GM23248 (cell line): ENCODE measurements around the gene DEDD2. TPM values are rescaled to one million over a fixed set of nuclear protein-coding genes. Genes with fewer than 3 reads are reported as not detected.

Source experiments
- DNase-seq: peaks from one replicate; pipeline ENCODE4 v3.0.0-alpha.2; 2015
- H2AFZ ChIP-seq: fragments of 200-600 bp; sonication (generic); 2 replicates; pipeline ENCODE4 v1.6.1; 2016; ENCODE audit warnings: antibody characterized with exemption
- H3F3A ChIP-seq: fragments of 200-600 bp; sonication (generic); 2 replicates; pipeline ENCODE4 v1.6.1; 2016; ENCODE audit warnings: mild to moderate bottlenecking, antibody characterized with exemption, mixed run types; ENCODE audit not compliant: insufficient read depth
- H3K27ac ChIP-seq: fragments of 200-600 bp; sonication (generic); 2 replicates; pipeline ENCODE4 v1.5.1; 2016; ENCODE audit warnings: mild to moderate bottlenecking
- H3K27me3 ChIP-seq: fragments of 200-600 bp; sonication (generic); replicated peaks from 2 replicates; pipeline ENCODE4 v1.6.1; 2016; ENCODE audit warnings: mild to moderate bottlenecking; ENCODE audit not compliant: insufficient read depth
- H3K36me3 ChIP-seq: fragments of 200-600 bp; sonication (generic); 2 replicates; pipeline ENCODE4 v1.6.1; 2016; ENCODE audit warnings: low read depth, mild to moderate bottlenecking
- H3K4me1 ChIP-seq: fragments of 200-600 bp; sonication (generic); 2 replicates; pipeline ENCODE4 v1.6.1; 2016; ENCODE audit warnings: mild to moderate bottlenecking; ENCODE audit not compliant: insufficient read depth
- H3K4me2 ChIP-seq: fragments of 200-600 bp; sonication (generic); one replicate; pipeline ENCODE4 v1.6.1; 2016; ENCODE audit warnings: mild to moderate bottlenecking; ENCODE audit not compliant: unreplicated experiment
- H3K4me3 ChIP-seq: fragments of 200-600 bp; sonication (generic); 2 replicates; pipeline ENCODE4 v1.5.1; 2016; ENCODE audit warnings: mild to moderate bottlenecking
- H3K79me2 ChIP-seq: fragments of 200-600 bp; sonication (generic); 2 replicates; pipeline ENCODE4 v1.6.1; 2016; ENCODE audit warnings: mild to moderate bottlenecking; ENCODE audit not compliant: insufficient read depth
- H3K9ac ChIP-seq: fragments of 200-600 bp; sonication (generic); 2 replicates; pipeline ENCODE4 v1.6.1; 2016; ENCODE audit warnings: mild to moderate bottlenecking
- H3K9me2 ChIP-seq: fragments of 200-600 bp; sonication (generic); 2 replicates; pipeline ENCODE4 v1.6.1; 2016; ENCODE audit warnings: mixed run types, mild to moderate bottlenecking, moderate library complexity; ENCODE audit not compliant: insufficient read depth
- H3K9me3 ChIP-seq: fragments of 200-600 bp; sonication (generic); one replicate; pipeline ENCODE4 v1.6.1; 2017; ENCODE audit warnings: low read depth
- H4K20me1 ChIP-seq: fragments of 200-600 bp; sonication (generic); 2 replicates; pipeline ENCODE4 v1.6.0; 2016; ENCODE audit not compliant: insufficient read depth
- EZH2 ChIP-seq: fragments of 200-600 bp; sonication (generic); IDR thresholded peaks from 2 replicates; pipeline ENCODE4 v1.6.1; 2018; ENCODE audit warnings: antibody characterized with exemption, mild to moderate bottlenecking; ENCODE audit not compliant: insufficient read depth, poor library complexity, severe bottlenecking
- EZH2phosphoT487 ChIP-seq: fragments of 200-600 bp; sonication (generic); IDR thresholded peaks from 2 replicates; pipeline ENCODE4 v1.6.1; 2018; ENCODE audit warnings: antibody characterized with exemption, moderate library complexity, mild to moderate bottlenecking, low read depth; ENCODE audit not compliant: insufficient read depth
- WGBS, 2 experiments: methylation state at CpG; one replicate each; pipeline ENCODE4 v1.1.6; 2015 to 2017; ENCODE audit warnings: low lambda C conversion rate in 2 of 2, low coverage in 1 of 2; ENCODE audit errors: missing lambda C conversion rate in 2 of 2; 5-methylcytosine and 5-hydroxymethylcytosine counted together
- in situ Hi-C: fragments of 300-500 bp; cut with MboI; formaldehyde crosslinking; loops from 2 replicates; pipeline ENCODE4 v1.15.0; 2020
- polyA plus RNA-seq: library from polyadenylated mRNA; unstranded; fragments of >200 nt; fragmentation: Nextera tagmentation; extraction: Ambion mirVana; gene quantifications from 2 replicates; pipeline ENCODE4 v1.2.1, GENCODE V29; 2016
- total RNA-seq: library from RNA; depleted of rRNA; stranded (reverse); fragments of >200 nt; shearing (Covaris generic); gene quantifications from 2 replicates; pipeline ENCODE4 v1.2.3, GENCODE V29; 2014

The DEDD2 gene
- total and polyA plus RNA-seq, 2 experiments from 2014 or later, result 21.1 to 27.8 TPM

DNA sequence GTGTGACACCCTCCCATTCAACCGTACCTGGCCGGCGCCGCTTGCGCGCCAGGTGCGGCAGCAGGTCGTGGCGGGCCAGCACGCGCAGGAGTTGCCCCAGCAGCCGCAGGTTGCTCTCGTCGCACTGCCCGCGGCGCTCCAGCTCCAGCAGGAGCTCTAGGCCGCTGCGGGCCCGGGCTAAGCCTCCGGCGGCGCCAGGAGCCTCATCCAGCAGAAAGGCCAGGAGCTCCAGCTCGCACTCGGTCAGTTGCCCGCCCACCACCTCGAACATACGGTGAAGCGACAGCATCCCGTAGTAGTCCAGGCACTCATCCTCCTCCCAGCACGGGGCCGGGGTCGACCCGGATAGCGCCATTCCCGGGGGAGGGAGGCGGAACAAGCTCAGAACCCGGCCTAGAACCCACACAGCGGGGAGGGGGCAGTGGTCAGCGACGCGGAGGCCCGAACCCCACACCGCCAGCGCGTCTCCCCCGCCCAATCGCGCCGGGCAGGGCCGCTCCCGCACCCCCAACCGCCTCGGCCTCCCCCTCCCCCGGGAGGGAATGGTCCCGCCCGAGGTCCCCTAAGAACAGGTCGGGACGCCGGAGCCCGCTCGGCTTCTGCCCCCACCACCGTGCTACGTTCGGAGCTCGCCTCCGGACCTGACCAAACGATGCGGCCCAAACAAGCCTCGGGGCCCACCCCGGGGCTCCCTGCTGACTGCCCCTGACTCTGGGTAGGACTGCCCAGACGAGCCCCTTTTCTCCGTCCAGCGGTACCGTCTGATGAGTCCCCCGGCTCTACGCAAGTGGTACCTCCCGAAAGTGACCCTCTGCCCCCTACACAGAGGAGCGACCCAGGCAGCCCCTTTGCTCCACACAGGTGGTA lies 591 bp downstream of the DEDD2 start:
- Histone ChIP-seq H3K4me2 (peak overlapping the region; percentile 94), H3F3A (peaks cover 19% of the 10 kb centered on the region), H3K4me3 (peak overlapping the region; percentile 78), H3K4me1 (peaks cover 25% of the 10 kb centered on the region), H3K9me2 (no peaks in the 10 kb centered on the region), H3K36me3 (0 out of 2 replicates have a peak, but pooled peaks cover 7% of the 10 kb centered on the region), H2AFZ (peak overlapping the region; percentile 67), H3K9ac (peak overlapping the region; percentile 84), H4K20me1 (no peaks in the 10 kb centered on the region), H3K27ac (peak overlapping the region; percentile 29), H3K9me3 (no peaks in the 10 kb centered on the region), H3K79me2 (peaks cover 90% of the 10 kb centered on the region), H3K27me3 (no peaks in the 10 kb centered on the region)
- in situ Hi-C loops, result no loop called here
- no peak for TF ChIP-seq EZH2phosphoT487
- TF ChIP-seq EZH2, result no peak
- DNase-seq, result peak; percentile 70
- 3 to 5% methylated on average over 47 to 77 of the region's 79 CpGs for WGBS, 2 experiments

DNA sequence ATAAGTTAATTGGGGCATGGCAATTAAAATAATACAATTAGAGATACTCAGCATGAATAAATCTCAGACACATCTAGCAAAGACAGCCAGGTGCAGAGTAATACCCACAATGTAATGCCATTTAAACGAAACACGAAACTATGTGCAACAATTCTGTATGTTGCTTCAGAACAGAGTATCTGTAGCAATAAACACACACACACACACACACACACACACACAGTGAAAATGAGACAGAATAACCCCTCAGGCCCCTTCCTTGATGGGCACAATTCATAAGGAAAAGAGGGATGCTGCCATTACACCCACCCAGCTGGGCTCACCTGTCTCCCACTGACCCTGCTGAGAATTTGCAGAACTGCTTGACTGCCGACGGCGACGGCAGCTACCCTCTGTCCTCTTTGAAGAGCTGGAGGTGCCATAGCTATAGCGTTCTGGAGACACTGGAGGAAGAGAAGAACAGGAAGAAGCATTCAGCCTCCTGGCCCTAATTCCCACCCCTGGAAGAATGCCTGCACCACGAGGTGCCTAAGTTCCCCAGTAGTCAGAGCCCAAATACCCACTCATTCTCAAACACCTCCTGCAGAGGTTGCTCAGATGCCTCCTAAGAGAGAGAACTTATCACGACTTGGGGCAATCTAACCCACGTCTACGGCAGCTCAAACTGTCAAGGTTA lies 2.5 kb downstream of the DEDD2 start:
- no peaks in the 10 kb centered on the region for H3K9me2 ChIP-seq
- WGBS, 2 experiments, result 82% methylated on average over 11 of the region's 11 CpGs
- H3K4me2 ChIP-seq, result no peak overlapping the region
- in situ Hi-C loops, result no loop called here
- peaks cover 19% of the 10 kb centered on the region for H3F3A ChIP-seq
- 0 out of 2 replicates have a peak, but pooled peaks cover 9% of the 10 kb centered on the region for H3K36me3 ChIP-seq
- H3K4me1 ChIP-seq, result peaks cover 21% of the 10 kb centered on the region
- peaks cover 91% of the 10 kb centered on the region for H3K79me2 ChIP-seq
- H4K20me1 ChIP-seq, result no peaks in the 10 kb centered on the region
- no peak for DNase-seq
- no peaks in the 10 kb centered on the region for H3K9me3 ChIP-seq
- TF ChIP-seq EZH2 (no peak), EZH2phosphoT487 (no peak)
- no peak overlapping the region for H2AFZ ChIP-seq
- H3K27me3 ChIP-seq, result no peaks in the 10 kb centered on the region
- H3K4me3 ChIP-seq, result no peak overlapping the region
- no peak overlapping the region for H3K27ac ChIP-seq
- no peak overlapping the region for H3K9ac ChIP-seq

DNA sequence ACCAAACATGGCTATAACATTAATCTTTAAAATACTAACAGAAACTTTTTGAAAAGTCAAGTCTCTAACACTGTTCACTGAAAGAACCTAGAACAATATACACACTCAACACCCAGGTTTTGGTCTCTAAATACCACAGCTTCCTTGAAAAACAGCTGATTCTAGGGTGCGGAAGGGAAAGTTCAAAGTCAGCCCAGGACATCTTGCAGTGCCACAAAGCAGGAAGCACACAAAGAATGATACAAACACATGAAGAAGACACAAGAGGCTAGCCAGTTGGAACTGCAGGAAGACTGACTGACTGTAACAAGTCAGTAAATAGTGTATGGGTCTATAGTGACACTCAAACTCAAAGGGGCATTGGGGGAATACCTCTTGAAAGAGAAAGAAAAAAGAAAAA lies 4.6 kb downstream of the DEDD2 start:
- DNase-seq, result no peak
- no peaks in the 10 kb centered on the region for H3K27me3 ChIP-seq
- no peak overlapping the region for H3K4me3 ChIP-seq
- H2AFZ ChIP-seq, result no peak overlapping the region
- H3K36me3 ChIP-seq, result 0 out of 2 replicates have a peak, but pooled peaks cover 15% of the 10 kb centered on the region
- no peaks in the 10 kb centered on the region for H4K20me1 ChIP-seq
- peaks cover 77% of the 10 kb centered on the region for H3K79me2 ChIP-seq
- TF ChIP-seq EZH2 (no peak), EZH2phosphoT487 (no peak)
- H3F3A ChIP-seq, result peaks cover 6% of the 10 kb centered on the region; the same call in 1 of the 2 replicates
- H3K4me2 ChIP-seq, result no peak overlapping the region
- H3K9ac ChIP-seq, result no peak overlapping the region
- no peaks in the 10 kb centered on the region for H3K9me3 ChIP-seq
- WGBS, 2 experiments, result 96 to 100% methylated on average over 1 of the region's 1 CpG
- peaks cover 16% of the 10 kb centered on the region for H3K4me1 ChIP-seq
- H3K9me2 ChIP-seq, result no peaks in the 10 kb centered on the region
- in situ Hi-C loops, result no loop called here
- H3K27ac ChIP-seq, result no peak overlapping the region

DNA sequence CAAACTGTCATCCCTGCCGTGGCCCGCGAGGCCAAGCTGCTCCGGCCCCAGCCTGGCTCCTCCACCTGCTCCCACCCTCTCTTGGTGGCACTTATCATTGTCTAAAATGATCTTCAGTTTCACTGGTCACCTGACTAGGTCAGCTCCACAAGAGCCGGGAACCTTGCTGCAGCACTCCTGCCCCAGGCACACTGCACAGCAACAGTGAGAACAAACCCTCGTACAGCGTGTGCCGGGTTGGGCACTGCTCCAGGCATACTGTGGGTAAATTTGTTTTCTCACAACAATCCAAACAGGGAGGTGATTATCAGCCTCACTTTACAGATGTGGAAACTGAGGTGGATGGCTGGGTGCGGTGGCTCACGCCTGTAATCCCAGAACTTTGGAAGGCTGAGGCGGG lies 8.9 kb downstream of the DEDD2 start:
- no peaks in the 10 kb centered on the region for H3K27me3 ChIP-seq
- H3K9me3 ChIP-seq, result no peaks in the 10 kb centered on the region
- H3K79me2 ChIP-seq, result peaks cover 54% of the 10 kb centered on the region
- no peaks in the 10 kb centered on the region for H4K20me1 ChIP-seq
- H3K36me3 ChIP-seq, result 0 out of 2 replicates have a peak, but pooled peaks cover 8% of the 10 kb centered on the region
- no peak overlapping the region for H3K4me2 ChIP-seq
- H3K27ac ChIP-seq, result peak overlapping the region; percentile 60; the same call in 1 of the 2 replicates
- H3K4me1 ChIP-seq, result peaks cover 41% of the 10 kb centered on the region
- DNase-seq, result no peak
- in situ Hi-C loops, result no loop called here
- peaks cover 25% of the 10 kb centered on the region for H3F3A ChIP-seq
- WGBS, 2 experiments, result 81 to 85% methylated on average over 11 of the region's 11 CpGs
- H3K4me3 ChIP-seq, result no peak overlapping the region
- no peaks in the 10 kb centered on the region for H3K9me2 ChIP-seq
- H3K9ac ChIP-seq, result no peak overlapping the region
- TF ChIP-seq EZH2 (no peak), EZH2phosphoT487 (no peak)
- no peak overlapping the region for H2AFZ ChIP-seq
